K562 treated with DMSO at 1 percent for 4 hours (cell line): Measurements from ENCODE around the gene SARS1. TPM values are rescaled to one million over a fixed set of nuclear protein-coding genes. Genes with fewer than 3 reads are reported as not detected.

Experiments
- total RNA-seq: library from RNA; unstranded; fragments of 300-600 nt; gene quantifications from 2 replicates; pipeline ENCODE4 v1.2.3, GENCODE V29; 2022; ENCODE audit not compliant: insufficient read depth

SARS1 gene, protein sequence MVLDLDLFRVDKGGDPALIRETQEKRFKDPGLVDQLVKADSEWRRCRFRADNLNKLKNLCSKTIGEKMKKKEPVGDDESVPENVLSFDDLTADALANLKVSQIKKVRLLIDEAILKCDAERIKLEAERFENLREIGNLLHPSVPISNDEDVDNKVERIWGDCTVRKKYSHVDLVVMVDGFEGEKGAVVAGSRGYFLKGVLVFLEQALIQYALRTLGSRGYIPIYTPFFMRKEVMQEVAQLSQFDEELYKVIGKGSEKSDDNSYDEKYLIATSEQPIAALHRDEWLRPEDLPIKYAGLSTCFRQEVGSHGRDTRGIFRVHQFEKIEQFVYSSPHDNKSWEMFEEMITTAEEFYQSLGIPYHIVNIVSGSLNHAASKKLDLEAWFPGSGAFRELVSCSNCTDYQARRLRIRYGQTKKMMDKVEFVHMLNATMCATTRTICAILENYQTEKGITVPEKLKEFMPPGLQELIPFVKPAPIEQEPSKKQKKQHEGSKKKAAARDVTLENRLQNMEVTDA
- total RNA-seq = 573 and 625 TPM in 2 replicates

DNA sequence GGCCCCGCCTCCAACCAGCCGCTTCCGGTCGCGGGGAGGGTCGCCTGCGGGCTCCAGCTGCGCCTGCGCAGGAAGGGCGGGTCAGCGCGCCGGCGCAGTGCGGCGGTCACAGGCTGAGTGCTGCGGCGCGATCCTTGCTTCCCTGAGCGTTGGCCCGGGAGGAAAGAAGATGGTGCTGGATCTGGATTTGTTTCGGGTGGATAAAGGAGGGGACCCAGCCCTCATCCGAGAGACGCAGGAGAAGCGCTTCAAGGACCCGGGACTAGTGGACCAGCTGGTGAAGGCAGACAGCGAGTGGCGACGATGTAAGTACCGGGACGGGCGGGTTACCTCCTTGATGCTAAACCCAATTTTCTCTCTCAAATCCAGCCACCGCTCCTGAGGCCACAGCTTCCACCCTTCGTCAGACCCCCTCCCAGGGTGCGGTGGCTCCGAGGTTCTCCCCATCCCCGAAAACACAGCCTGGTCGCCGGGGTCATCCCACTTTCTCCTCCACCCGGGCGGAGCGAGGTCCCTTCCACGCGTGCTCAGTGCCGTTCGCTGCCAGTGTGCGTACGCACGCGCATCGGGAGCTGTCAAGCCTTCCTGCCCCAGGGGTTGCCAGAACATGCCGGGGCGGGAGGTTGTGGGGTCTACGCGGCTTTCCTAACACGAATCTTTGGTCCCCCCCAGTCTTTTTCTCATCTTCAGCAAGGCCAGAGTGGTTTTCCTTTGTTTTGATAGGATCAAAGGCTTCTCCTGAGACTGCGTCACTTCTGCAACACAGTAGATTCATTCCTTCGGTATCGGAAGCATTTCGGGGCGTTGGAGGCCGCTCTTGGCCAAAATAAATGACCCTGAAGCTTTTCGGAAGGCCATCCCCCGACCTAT is at the start of gene SARS1:
SARS1 (plus strand) TSS at position 95 of the 870 bp plus-strand sequence; CDS start at position 170, 75 bp downstream.

DNA sequence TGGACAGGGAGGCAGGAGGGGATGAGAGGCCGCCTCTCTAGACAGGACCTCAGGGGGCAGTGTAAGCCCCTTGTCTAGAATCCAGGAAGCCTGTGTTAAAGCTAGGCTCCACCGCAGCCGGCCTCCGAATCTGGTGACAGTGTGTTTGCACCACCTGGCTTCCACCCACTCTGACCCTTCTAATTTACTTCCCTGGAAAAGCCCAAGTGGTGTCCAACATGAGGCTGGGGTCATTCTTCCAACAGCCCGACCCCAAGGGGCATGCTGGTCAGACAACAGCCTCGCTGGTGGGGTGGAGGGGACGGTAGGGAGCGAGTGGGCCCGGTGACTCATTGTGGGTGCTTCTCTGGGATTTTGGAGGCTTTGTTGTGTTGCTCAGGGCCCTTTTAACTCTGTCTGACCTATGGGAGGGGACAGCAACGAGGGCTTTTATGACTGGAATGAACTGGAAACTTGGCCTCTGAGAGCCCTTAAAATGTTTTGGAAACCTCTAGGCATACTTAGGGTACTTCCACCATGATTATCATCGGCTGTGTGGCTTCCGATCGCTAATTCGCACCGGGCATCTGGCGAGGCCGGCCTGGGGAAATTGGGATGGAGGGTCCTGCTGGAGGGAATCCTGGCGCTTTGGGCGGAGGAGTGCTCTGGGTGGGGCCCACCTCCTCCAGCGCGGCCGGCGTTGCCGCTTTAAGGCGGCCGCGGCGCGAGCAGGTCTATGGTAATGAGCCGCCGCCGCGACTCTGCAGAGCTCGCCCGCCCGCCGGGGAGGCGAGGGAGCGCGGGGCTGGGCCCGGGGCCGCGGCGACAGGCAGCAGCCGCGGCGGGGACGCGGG is 35.3 kb downstream of the SARS1 start, which contains the start of gene CELSR2:
CELSR2 (plus strand) TSS at position 743 of the 833 bp plus-strand sequence. CDS start 541 bp downstream, outside the sequence.

DNA sequence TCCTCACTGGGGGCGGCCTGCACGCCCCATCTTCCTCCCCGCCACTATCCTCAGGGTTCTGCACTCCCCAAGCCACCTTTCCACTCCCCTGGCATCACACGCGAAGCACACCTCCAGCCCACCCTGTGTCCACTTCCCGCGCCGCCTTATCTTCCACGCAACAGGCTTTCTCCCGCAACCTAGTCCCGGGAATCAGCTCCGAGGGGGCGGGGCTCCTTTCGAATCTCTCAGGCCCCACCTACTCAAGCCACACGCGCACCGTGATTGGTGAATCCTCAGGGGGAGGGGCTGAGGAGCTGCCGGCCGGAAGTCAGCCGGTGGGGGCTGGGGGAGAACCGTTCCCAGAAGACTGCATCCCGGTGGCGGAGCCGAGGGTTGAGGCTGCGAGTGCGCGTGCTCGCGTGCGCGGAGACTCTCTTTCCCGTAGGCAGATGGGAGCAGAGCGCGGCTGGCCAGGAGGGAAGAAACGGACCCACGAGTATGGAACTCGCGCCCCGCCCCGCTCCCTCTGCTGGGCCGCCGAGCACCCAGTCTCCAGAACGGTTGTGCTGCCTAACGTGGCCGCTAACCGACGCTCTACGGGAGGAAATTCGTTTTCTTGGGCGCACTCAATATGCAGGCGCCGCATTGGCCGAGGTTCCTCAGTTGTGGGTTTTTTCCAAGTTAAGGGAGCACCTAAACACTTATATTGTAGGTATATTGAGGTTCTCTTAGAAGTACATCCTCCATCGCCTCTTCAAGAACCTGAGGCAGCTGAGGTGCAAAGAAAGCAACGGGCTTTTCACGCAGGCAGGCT is 69.4 kb downstream of the SARS1 start, which contains the start of gene PSRC1:
PSRC1 (minus strand) TSS at position 194 of the 796 bp plus-strand sequence.

Other genes starting within 250 kb of the SARS1 start
- gene WDR47, start 171.8 kb upstream of the SARS1 start, total RNA-seq = 13.3 and 18.6 TPM in 2 replicates
- 36.1 and 41.9 TPM in 2 replicates for gene TAF13, start 137.9 kb upstream of the SARS1 start, total RNA-seq
- 16.2 and 18.3 TPM in 2 replicates for gene TMEM167B, start 123.2 kb upstream of the SARS1 start, total RNA-seq
- gene ELAPOR1, start 99.8 kb upstream of the SARS1 start, total RNA-seq = 0.36 and 0.53 TPM in 2 replicates
- gene CELSR2, start 35.6 kb downstream of the SARS1 start, total RNA-seq = 10.0 and 16.0 TPM in 2 replicates
- 33.5 and 38.2 TPM in 2 replicates for gene PSRC1, start 69.2 kb downstream of the SARS1 start, total RNA-seq
- not detected in 2 replicates for gene MYBPHL, start 93.1 kb downstream of the SARS1 start, total RNA-seq
- 45.5 and 67.0 TPM in 2 replicates for gene SORT1, start 184.0 kb downstream of the SARS1 start, total RNA-seq
- gene PSMA5, start 212.5 kb downstream of the SARS1 start, total RNA-seq = 105 and 107 TPM in 2 replicates